GM19351 (cell line): ENCODE results near the gene LPP.

ENCODE experiments used
- ATAC-seq: cut with Tn5 transposase; IDR thresholded peaks from one replicate; pipeline ENCODE4 v1.9.1; 2021; ENCODE audit warnings: mild to moderate bottlenecking, moderate library complexity; ENCODE audit not compliant: unreplicated experiment

The LPP gene

GRCh38 chr3:188296761-188297612 is 143.0 kb downstream of the LPP start:
- ATAC-seq: no peak

GRCh38 chr3:188298585-188298984 is 144.6 kb downstream of the LPP start:
- ATAC-seq: no peak

- ATAC-seq: no peak
Observed at GRCh38 chr3:188299068-188299467, 145.1 kb downstream of the LPP start.

- ATAC-seq: no peak
Observed at GRCh38 chr3:188299708-188300107, 145.8 kb downstream of the LPP start.

GRCh38 chr3:188301147-188301546 is 147.2 kb downstream of the LPP start:
- no peak for ATAC-seq

GRCh38 chr3:188303286-188303799 is 149.4 kb downstream of the LPP start:
- no peak for ATAC-seq

- ATAC-seq: no peak
Observed at GRCh38 chr3:188303823-188304222, 149.9 kb downstream of the LPP start.

GRCh38 chr3:188304501-188304900 is 150.5 kb downstream of the LPP start:
- ATAC-seq: no peak

- ATAC-seq: no peak
Observed at GRCh38 chr3:188305220-188305619, 151.3 kb downstream of the LPP start.

- no peak for ATAC-seq
Observed at GRCh38 chr3:188306435-188307005, 152.6 kb downstream of the LPP start.

- ATAC-seq: peak; percentile 99
Observed at GRCh38 chr3:188309437-188310269, 155.7 kb downstream of the LPP start.

GRCh38 chr3:188310270-188310710 is 156.3 kb downstream of the LPP start:
- no peak for ATAC-seq

GRCh38 chr3:188315553-188315952 is 161.6 kb downstream of the LPP start:
- no peak for ATAC-seq

GRCh38 chr3:188316021-188316722 is 162.2 kb downstream of the LPP start:
- no peak for ATAC-seq

GRCh38 chr3:188316723-188317070 is 162.7 kb downstream of the LPP start:
- ATAC-seq: no peak

- no peak for ATAC-seq
Observed at GRCh38 chr3:188319569-188319968, 165.6 kb downstream of the LPP start.

- no peak for ATAC-seq
Observed at GRCh38 chr3:188320757-188321156, 166.8 kb downstream of the LPP start.

- ATAC-seq: no peak
Observed at GRCh38 chr3:188321258-188321657, 167.3 kb downstream of the LPP start.

GRCh38 chr3:188322135-188322887 is 168.4 kb downstream of the LPP start:
- ATAC-seq: no peak
